ENCODE data around the gene TVP23C. TPM values are rescaled to one million over a fixed set of nuclear protein-coding genes. Genes with fewer than 3 reads are reported as not detected.

The TVP23C gene
- total and polyA plus RNA-seq, 8 donors = 2.4 to 74.5 (median 21.0) TPM; not detected in 2

- 62 to 93% (median 72%) methylated on average over 3 of the region's 3 CpGs for WGBS, 5 donors
- H3K27ac ChIP-seq = peak overlapping the region in 2 of 5 donors; percentile 2 to 5
- TF ChIP-seq POLR2A (IDR thresholded peaks at IDR 0.05) (no peak), CTCF (IDR thresholded peaks at IDR 0.05) (no peak), POLR2AphosphoS5 (IDR thresholded peaks at IDR 0.05) (no peak), EP300 (IDR thresholded peaks at IDR 0.05) (no peak)
- no peak overlapping the region for H3K4me3 ChIP-seq
- H3K36me3 ChIP-seq = peaks cover 0 to 9% (median 6%) of the 10 kb centered on the region in 4 donors
- peaks cover 0 to 10% (median 4%) of the 10 kb centered on the region in 4 donors for H3K9me3 ChIP-seq
- no peak for DNase-seq
- intact Hi-C loops (cut with DNase I; ENCODE audit: low total_unique reads) = no loop called here
- peaks cover 0 to 24% (median 11%) of the 10 kb centered on the region in 4 donors for H3K4me1 ChIP-seq
- no peaks in the 10 kb centered on the region for H3K27me3 ChIP-seq
These were observed 109.5 kb downstream of the TVP23C start for GRCh38 chr17:15453782-15454181.

GRCh38 chr17:15453246-15453645 lies 110.0 kb downstream of the TVP23C start:
- WGBS, 5 donors = 60 to 82% (median 79%) methylated on average over 4 of the region's 4 CpGs
- H3K36me3 ChIP-seq = peaks cover 0 to 9% (median 6%) of the 10 kb centered on the region in 4 donors
- peak overlapping the region in 1 of 5 donors; percentile 5 for H3K27ac ChIP-seq
- peaks cover 0 to 10% (median 4%) of the 10 kb centered on the region in 4 donors for H3K9me3 ChIP-seq
- H3K27me3 ChIP-seq = no peaks in the 10 kb centered on the region
- intact Hi-C loops (cut with DNase I; ENCODE audit: low total_unique reads) = no loop called here
- peaks cover 0 to 23% (median 9%) of the 10 kb centered on the region in 4 donors for H3K4me1 ChIP-seq
- TF ChIP-seq CTCF (IDR thresholded peaks at IDR 0.05) = no peak
- DNase-seq = no peak
- no peak overlapping the region for H3K4me3 ChIP-seq

GRCh38 chr17:15452746-15453145 lies 110.5 kb downstream of the TVP23C start:
- Histone ChIP-seq H3K27ac (peak overlapping the region in 2 of 5 donors; percentile 5 to 20), H3K9me3 (peaks cover 0 to 10% (median 4%) of the 10 kb centered on the region in 4 donors), H3K36me3 (peaks cover 0 to 9% (median 6%) of the 10 kb centered on the region in 4 donors), H3K4me3 (no peak overlapping the region), H3K4me1 (peaks cover 0 to 19% (median 6%) of the 10 kb centered on the region in 4 donors), H3K27me3 (no peaks in the 10 kb centered on the region)
- TF ChIP-seq POLR2A (IDR thresholded peaks at IDR 0.05) (no peak), EP300 (IDR thresholded peaks at IDR 0.05) (no peak), POLR2AphosphoS5 (IDR thresholded peaks at IDR 0.05) (no peak), CTCF (IDR thresholded peaks at IDR 0.05) (no peak)
- DNase-seq = no peak
- WGBS, 5 donors = 12 to 59% (median 45%) methylated on average over 1 of the region's 1 CpG
- intact Hi-C loops (cut with DNase I; ENCODE audit: low total_unique reads) = no loop called here

Small RNA genes within 50 kb of the gene (small RNA-seq; reads per million reads assigned to genes)
- gene AC005838.1 = 0 reads per million in 4 donors
- 0 reads per million in 4 donors for gene RF00090

Other genes starting within 250 kb of the TVP23C start
- gene TEKT3, start 221.9 kb downstream of the TVP23C start, total RNA-seq = under 1 TPM in 1 of 5 donors, not detected in 4; 0.92 TPM
- 1 to 10 TPM in 1 of 3 donors, under 1 TPM in 1, not detected in 1; 0.65 to 2.7 TPM for gene TEKT3, start 221.9 kb downstream of the TVP23C start, polyA plus RNA-seq
- gene CDRT4, start 95.9 kb downstream of the TVP23C start, total RNA-seq = 10 to 100 TPM in 1 of 5 donors, 1 to 10 TPM in 2, not detected in 2; 4.5 to 12.5 (median 4.9) TPM
- gene CDRT4, start 95.9 kb downstream of the TVP23C start, polyA plus RNA-seq = 10 to 100 TPM in 1 of 3 donors, 1 to 10 TPM in 2; 1.5 to 12.8 (median 2.4) TPM
- gene FBXW10B, start 56.2 kb upstream of the TVP23C start, total RNA-seq = 10 to 100 TPM in 2 of 5 donors, 1 to 10 TPM in 1, not detected in 2; 2.0 to 13.0 (median 11.2) TPM
- 1 to 10 TPM in 2 of 3 donors, under 1 TPM in 1; 0.31 to 2.8 (median 1.5) TPM for gene FBXW10B, start 56.2 kb upstream of the TVP23C start, polyA plus RNA-seq
- 10 to 100 TPM in 4 of 5 donors, 1 to 10 TPM in 1; 1.2 to 82.9 (median 46.3) TPM for gene TRIM16, start 120.8 kb upstream of the TVP23C start, total RNA-seq
- gene TRIM16, start 120.8 kb upstream of the TVP23C start, polyA plus RNA-seq = 10 to 100 TPM; 19.4 to 70.9 (median 24.5) TPM
- 10 to 100 TPM in 3 of 5 donors, 1 to 10 TPM in 2; 4.7 to 29.4 (median 13.6) TPM for gene ZNF286A, start 136.3 kb upstream of the TVP23C start, total RNA-seq
- 1 to 10 TPM; 3.5 to 5.7 (median 4.3) TPM for gene ZNF286A, start 136.3 kb upstream of the TVP23C start, polyA plus RNA-seq
- gene TBC1D26, start 168.8 kb upstream of the TVP23C start, total RNA-seq = under 1 TPM in 1 of 5 donors, not detected in 4; 0.37 TPM
- gene TBC1D26, start 168.8 kb upstream of the TVP23C start, polyA plus RNA-seq = under 1 TPM in 1 of 3 donors, not detected in 2; 0.05 TPM

Measured in stomach (tissue), 9 donors.